Measurements from ENCODE around the gene HSBP1L1.

HSBP1L1 gene

GRCh38 chr18:79923896-79924585 lies 40.4 kb upstream of the HSBP1L1 start:
- H3K27me3 ChIP-seq (replicated peaks; ENCODE audit: control insufficient read depth, insufficient read depth, low read length), result no peaks in the 10 kb centered on the region
- H3K4me3 ChIP-seq (replicated peaks; ENCODE audit: low read depth, low read length), result no peak overlapping the region
- peaks cover 21% of the 10 kb centered on the region for H3K36me3 ChIP-seq (ENCODE audit: control insufficient read depth, insufficient read depth, low read length)
- DNase-seq (ENCODE audit: extremely low read depth, insufficient read length), result no peak
- TF ChIP-seq, protein P1, sequence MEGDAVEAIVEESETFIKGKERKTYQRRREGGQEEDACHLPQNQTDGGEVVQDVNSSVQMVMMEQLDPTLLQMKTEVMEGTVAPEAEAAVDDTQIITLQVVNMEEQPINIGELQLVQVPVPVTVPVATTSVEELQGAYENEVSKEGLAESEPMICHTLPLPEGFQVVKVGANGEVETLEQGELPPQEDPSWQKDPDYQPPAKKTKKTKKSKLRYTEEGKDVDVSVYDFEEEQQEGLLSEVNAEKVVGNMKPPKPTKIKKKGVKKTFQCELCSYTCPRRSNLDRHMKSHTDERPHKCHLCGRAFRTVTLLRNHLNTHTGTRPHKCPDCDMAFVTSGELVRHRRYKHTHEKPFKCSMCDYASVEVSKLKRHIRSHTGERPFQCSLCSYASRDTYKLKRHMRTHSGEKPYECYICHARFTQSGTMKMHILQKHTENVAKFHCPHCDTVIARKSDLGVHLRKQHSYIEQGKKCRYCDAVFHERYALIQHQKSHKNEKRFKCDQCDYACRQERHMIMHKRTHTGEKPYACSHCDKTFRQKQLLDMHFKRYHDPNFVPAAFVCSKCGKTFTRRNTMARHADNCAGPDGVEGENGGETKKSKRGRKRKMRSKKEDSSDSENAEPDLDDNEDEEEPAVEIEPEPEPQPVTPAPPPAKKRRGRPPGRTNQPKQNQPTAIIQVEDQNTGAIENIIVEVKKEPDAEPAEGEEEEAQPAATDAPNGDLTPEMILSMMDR (IDR thresholded peaks at IDR 0.05; ENCODE audit: insufficient read depth, low read length, poor library complexity, severe bottlenecking), result no peak

DNA sequence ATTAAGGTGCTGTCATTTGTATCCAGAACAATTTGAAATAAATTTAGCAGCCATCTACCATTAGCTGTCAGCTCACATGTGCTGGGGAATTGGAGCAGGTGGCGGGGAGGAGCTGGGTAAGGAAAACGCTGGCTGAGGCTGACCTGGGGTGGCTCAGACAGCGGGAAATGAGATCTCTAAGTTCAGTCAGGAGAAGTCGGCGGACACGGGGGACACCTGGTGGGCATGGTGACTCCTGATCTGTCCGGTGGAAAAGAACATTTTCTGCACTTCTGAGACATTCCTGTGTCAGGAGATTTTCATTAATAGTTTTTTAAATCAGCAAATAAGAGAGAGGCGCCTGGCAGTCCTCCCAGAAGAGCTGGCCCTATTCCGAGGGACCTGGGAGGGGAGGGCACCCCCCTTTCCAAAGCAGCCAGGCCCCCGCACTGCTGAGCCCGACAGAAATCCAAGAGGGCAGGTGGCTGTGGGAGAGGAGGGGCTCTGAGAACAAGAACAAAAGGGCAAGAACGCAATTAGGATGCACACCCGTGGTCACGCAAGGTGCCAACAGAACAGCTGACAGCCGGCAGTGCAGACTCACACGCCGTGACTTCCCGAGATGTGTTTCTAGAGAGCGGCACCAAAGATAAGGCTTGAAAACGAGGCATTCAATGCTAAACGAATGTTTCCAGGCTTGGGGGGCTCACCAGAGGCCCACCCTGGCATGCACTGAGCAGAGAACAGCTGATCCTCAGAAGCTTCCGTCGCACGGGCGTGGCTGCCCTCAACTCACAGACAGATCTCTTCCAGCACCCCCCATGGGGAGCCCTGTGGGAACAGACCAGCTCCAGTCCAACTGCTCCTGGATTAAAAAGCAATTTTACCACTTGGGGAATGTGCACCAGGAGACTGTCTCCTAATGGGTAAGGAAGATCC lies 39.4 kb upstream of the HSBP1L1 start:
- DNase-seq (ENCODE audit: extremely low read depth, insufficient read length), result no peak
- H3K27me3 ChIP-seq (replicated peaks; ENCODE audit: control insufficient read depth, insufficient read depth, low read length), result no peaks in the 10 kb centered on the region
- peaks cover 21% of the 10 kb centered on the region for H3K36me3 ChIP-seq (ENCODE audit: control insufficient read depth, insufficient read depth, low read length)
- no peak overlapping the region for H3K4me3 ChIP-seq (replicated peaks; ENCODE audit: low read depth, low read length)
- TF ChIP-seq, protein P1 (IDR thresholded peaks at IDR 0.05; ENCODE audit: insufficient read depth, low read length, poor library complexity, severe bottlenecking), result no peak

- no peak overlapping the region for H3K4me3 ChIP-seq (replicated peaks; ENCODE audit: low read depth, low read length)
Measured at GRCh38 chr18:79926306-79926705, 38.1 kb upstream of the HSBP1L1 start.

GRCh38 chr18:79926715-79927606 lies 37.5 kb upstream of the HSBP1L1 start:
- Histone ChIP-seq H3K36me3 (ENCODE audit: control insufficient read depth, insufficient read depth, low read length) (peaks cover 20% of the 10 kb centered on the region), H3K4me3 (replicated peaks; ENCODE audit: low read depth, low read length) (no peak overlapping the region), H3K27me3 (replicated peaks; ENCODE audit: control insufficient read depth, insufficient read depth, low read length) (no peaks in the 10 kb centered on the region)
- no peak for DNase-seq (ENCODE audit: extremely low read depth, insufficient read length)
- TF ChIP-seq, protein P1 (IDR thresholded peaks at IDR 0.05; ENCODE audit: insufficient read depth, low read length, poor library complexity, severe bottlenecking), result no peak

More at GRCh38 chr18:79926306-79926705, 38.1 kb upstream of the HSBP1L1 start:
- TF ChIP-seq, protein P1 (IDR thresholded peaks at IDR 0.05; ENCODE audit: insufficient read depth, low read length, poor library complexity, severe bottlenecking), result no peak
- DNase-seq (ENCODE audit: extremely low read depth, insufficient read length), result no peak
- Histone ChIP-seq H3K27me3 (replicated peaks; ENCODE audit: control insufficient read depth, insufficient read depth, low read length) (no peaks in the 10 kb centered on the region), H3K36me3 (ENCODE audit: control insufficient read depth, insufficient read depth, low read length) (peaks cover 21% of the 10 kb centered on the region)
